ENCODE measurements around the gene DBF4B.

DBF4B gene

DNA sequence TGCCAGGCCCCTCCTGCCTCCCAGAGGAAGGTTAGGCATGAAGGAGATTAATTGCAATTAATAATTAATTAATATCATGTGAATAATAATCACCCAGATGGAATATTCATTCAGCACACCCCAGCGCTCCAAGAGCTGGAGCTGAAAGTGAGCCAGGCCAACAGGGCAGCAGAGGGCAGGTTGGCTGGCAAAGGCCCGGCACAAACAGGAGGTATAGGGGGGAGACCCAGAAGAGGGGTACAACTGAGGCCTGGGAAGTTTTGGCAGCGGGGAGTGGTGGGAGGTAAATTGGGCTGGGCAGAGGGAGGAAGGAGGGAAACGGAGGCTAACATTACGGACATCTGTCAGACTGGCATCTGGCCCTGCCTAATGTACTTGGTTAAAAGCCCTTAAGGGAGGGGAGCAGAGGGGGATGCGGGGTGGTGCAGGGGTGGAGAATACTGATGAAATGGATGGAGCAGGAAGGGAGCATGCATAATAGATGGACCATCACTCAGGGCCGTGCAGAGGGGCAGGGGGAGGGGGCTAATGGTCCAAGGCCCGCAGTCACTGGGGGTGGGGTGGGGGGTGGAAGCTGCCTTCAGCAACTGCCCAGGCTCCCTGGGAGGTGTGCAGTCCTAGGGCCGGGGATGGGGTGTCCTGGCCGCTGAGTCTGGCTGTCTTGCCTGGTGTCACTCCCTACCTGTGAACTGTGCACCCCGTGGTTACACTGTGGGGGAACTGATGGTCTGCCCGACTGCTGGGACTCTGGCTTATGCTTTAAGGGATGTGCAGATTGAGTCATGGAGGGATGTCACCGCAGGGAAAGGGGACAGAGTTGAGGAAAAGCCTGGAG is 52.2 kb downstream of the DBF4B start:
- DNase-seq, result no peak

DNA sequence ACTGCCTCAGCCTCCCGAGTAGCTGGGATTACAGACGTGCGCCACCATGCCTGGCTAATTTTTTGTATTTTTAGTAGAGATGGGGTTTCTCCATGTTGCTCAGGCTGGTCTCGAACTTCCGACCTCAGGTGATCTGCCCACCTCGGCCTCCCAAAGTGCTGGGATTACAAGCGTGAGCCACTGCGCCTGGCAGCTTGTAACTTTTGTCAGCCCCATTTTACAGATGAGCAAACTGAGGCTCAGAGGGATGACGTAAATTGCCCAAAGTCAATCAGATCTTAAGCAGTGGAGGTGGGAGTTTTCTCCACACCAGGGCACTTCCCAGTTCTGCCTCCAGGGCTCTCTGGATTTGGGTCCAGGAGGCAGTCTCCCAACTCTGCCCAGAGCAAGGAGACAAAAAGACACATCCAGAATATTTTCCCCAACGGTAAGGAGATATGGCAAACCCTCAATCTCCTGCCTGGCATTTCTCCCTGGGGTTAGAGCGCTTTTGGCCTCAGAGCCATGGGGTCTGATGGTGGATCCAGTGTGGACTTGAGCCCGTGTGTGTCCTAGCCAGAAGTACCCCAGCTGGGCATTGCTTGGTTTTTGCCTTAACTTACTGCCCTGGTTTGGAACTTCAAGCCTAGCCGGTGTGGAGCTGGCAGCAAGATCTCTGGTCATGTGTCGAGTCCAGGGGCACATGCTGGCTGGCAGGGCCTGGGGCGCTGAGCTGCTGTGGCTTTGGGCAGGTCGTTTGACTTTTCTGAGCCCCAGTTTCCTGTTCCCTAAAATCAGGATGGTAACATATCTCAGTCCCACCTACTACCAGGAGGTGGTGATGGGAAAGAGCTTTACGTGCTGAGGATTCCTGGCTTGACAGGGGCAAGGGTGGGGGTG is 53.7 kb downstream of the DBF4B start:
- DNase-seq, result no peak

GRCh38 chr17:44763170-44763569 is 54.7 kb downstream of the DBF4B start:
- DNase-seq, result no peak

GRCh38 chr17:44765965-44766364 is 57.5 kb downstream of the DBF4B start:
- DNase-seq, result no peak

DNA sequence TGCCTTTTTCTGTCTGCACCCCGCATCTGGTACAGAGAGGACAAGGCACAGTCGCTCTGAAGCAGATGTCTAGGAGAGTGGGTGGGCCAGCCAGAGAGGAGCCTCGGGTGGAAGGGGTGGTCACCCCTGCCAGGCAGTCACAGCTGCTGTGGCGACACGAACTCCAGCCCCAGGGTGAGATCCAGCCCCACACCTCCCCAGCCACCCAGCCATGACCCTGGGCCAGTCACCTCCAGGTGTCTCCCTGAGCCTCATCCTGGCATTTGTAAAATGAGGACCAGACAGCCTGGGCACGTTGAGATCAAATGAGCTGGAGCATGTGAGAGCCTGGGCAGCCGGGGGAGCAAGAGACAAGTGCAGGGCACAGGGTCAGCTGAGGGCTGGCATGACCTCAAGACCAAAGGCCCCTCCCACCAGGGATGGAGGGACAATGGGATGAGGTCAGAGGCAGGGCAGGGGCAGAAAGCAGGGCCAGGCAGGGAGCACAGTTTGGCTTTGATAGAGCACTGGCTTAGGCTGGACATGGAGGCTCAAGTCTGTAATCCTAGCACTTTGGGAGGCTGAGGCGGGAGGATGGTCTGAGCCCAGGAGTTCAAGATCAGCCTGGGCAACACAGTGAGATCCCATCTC is 58.1 kb downstream of the DBF4B start:
- DNase-seq, result no peak

DNA sequence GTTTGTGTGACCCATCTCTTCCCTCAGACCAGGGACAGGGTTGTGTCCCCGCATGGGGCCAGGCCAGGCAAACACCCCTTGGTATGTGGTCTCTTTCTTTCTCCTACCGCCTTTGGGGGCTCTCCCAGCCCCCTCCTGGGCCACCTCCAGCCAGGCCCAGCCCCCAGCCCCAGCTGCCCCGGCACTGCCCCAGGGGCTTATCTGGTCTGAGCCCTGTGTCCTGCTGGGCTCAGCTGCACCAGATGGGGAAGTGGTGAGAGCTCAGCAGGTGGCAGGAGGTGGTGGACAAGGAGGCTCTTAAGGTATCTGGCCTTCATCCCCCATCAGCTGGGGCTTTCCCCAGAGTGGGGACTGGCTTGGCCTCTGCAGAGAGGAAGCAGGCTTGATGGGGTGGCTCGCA is 59.0 kb downstream of the DBF4B start:
- no peak for DNase-seq

DNA sequence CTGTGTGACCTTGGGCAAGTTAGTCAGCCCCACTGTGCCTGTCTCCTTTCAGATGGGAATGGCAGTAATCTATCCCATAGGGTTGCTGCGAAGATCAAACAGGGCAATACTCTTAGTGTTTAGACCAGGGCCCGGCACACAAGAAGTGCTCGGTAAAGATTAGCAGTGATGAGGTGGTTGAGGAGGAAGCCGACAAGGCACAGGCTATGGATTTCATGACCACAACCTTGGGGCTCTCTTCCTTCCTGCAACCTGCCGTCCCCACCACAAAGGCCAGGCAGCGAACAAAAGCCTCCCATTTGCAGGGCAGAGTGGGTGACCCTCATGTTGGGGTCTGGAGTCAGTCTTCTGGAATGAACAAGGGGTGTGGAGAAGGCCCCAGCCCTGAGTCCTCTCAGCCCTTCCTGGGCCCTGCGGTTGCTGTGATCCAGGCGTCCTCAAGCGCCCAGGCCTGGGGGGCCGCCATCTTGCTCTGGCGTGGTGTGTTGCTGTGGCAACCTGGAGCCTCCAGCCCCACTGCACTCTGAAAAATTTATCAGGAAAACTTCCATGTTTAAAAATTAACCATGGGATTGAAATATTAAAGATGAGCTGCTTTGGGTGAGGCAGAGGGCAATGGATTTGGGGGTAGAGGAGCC is 60.2 kb downstream of the DBF4B start:
- no peak for DNase-seq

DNA sequence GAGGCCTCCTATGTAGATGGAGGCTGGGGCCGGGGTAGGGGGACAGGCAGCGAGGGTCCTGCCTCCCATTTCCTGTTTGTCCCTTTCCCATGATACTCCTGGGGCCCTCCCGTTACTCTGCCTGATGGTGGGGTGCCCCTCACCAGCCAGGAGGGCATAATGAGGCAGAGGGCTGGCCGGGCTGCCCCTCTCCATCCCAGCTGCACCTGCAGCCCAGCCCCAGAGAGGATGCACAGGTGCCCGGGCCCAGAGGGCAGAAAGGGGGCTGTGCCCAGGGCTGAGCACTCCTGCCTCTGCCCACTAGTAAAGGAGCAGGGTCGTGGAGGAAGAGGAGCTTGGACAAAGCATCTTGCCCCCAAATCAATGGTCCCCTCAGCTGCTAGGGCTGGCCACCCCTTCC is 60.8 kb downstream of the DBF4B start:
- DNase-seq, result no peak

- no peak for DNase-seq
These were observed 61.2 kb downstream of the DBF4B start for GRCh38 chr17:44769647-44770084.

DNA sequence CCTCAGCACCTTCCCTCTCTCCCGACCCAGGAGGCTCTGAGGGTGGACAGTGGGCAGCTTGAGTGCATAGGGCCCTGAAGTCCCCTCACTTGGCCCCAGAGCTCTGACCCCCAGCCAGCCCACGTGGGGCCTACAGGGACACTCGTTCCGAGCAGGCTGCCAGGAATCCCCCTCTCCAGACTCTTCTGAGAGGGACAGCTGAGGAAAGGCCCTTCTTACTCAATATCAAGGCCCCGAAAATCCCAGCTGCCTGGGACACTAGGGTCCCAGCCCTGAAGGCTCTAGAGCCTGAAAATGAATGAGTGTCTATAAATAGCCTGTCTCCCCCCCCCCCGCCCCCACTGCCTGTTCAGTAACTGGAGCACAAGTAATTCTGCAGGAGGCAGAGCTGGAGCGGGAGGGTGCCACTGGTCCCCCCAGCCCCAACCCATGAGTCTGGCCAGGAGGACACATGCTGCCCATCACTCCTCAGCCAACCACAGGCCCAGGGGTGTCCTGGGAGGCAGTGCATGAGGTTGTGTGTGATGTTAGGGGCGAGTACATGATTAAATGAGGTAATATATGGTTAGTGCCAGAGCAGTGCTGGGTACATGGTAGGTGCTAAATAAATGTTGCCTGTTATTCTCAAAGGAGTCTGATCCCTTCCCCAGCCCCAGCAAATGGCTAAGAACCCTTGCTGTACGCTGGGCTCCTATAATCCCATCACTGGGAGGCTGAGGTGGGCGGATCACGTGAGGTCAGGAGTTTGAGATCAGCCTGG is 61.9 kb downstream of the DBF4B start:
- DNase-seq, result no peak

- no peak for DNase-seq
These were observed 64.0 kb downstream of the DBF4B start for GRCh38 chr17:44772308-44773045.

- no peak for DNase-seq
These were observed 64.7 kb downstream of the DBF4B start for GRCh38 chr17:44773140-44773539.

DNA sequence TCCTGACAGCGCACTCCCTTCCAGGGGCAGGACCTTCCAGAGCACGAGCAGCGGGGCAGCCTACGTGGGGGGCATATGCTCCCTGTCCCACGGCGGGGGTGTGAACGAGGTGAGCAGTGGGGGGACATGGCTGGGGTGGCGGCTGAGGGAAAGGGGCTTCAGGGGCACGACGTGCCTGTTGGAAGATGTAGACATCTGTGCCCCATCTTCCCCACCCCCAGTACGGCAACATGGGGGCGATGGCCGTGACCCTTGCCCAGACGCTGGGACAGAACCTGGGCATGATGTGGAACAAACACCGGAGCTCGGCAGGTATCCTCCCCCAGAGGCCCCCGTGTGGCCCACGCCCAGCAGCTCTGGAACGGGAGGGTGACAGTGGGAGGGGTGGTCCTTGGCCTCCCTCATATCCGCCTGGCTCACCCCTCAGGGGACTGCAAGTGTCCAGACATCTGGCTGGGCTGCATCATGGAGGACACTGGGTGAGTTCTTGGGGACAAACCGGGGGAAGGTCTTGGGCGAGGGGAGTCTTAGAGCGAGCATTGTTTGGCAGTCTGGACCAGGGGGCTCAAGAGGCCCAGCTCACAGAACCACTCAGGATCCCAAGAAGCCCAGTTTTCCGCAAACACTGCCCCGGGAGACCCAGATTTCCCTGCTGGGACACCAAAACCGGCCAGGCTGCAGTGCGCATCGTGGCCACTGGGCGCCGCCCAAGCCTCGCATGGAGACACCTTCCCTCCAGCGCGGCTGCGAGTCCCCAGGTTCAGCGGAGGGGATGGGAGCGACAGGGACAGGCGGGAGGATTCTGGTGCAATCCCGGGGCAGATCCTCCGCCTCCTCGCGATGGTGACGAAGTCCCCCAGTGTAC is 66.0 kb downstream of the DBF4B start:
- DNase-seq, result peak; percentile 70

- DNase-seq, result peak; percentile 97
These were observed 66.8 kb downstream of the DBF4B start for GRCh38 chr17:44775136-44775837.

- no peak for DNase-seq
These were observed 67.6 kb downstream of the DBF4B start for GRCh38 chr17:44775838-44776621.

DNA sequence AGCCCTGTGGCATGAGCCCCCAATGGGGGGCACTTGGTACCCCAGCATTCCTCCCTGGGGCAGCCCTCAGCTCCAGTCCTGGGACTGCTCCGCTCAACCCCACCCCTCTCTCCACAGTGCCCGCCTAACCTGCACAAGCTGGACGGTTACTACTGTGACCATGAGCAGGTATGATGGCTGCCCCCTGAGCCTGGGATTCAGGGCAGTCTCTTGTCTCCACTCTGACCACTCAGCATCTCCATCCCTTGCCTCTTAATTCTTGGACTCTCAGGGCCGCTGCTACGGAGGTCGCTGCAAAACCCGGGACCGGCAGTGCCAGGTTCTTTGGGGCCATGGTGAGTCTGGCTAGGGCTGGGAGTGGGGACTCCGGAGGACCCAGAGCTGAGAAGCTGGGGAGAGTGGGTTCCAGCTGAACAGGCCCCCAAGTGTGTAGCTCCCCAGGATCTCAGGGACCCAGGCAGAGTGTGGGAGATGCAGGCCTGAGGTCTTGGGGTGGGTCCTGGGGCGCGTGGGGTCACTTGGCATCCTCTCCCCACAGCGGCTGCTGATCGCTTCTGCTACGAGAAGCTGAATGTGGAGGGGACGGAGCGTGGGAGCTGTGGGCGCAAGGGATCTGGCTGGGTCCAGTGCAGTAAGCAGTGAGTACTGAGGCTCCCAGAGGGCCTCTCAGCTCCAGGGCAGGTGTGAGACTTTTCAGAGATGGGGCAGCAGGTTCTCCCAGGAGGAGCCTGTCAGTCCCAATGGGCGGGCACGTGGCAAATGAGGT is 68.3 kb downstream of the DBF4B start:
- DNase-seq, result no peak

DNA sequence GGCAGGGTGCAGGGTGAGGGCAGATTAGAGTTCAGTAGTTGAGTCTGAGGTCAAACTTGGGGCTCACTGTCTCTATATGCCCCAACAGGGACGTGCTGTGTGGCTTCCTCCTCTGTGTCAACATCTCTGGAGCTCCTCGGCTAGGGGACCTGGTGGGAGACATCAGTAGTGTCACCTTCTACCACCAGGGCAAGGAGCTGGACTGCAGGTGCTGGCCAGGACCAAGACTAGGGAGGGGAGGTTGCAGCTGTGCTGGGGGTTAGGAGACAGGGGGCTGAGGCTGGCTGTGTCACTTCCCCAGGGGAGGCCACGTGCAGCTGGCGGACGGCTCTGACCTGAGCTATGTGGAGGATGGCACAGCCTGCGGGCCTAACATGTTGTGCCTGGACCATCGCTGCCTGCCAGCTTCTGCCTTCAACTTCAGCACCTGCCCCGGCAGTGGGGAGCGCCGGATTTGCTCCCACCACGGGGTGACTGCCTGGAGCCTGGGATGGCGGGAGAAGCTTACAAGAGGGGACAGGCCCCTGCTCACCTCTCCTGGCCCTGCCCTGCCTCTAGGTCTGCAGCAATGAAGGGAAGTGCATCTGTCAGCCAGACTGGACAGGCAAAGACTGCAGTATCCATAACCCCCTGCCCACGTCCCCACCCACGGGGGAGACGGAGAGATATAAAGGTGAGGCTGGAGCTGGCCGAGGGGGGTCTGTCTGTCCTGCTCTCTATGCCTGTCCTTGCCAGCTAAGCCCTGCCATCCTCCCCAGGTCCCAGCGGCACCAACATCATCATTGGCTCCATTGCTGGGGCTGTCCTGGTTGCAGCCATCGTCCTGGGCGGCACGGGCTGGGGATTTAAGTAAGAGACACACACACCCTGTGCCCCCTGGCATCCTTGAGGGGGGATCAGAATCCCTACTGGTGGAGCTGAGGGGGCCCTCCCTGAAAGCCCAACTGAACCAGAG is 69.2 kb downstream of the DBF4B start:
- no peak for DNase-seq

Measured in fibroblast of upper back skin (primary cell).